Measurements from ENCODE around the gene DUSP5.
"Not testable (repeated sequence)": the region's sequence is repeated elsewhere in the genome, so short reads cannot be mapped to it uniquely, and the experiment has no call there.

DUSP5 gene, protein sequence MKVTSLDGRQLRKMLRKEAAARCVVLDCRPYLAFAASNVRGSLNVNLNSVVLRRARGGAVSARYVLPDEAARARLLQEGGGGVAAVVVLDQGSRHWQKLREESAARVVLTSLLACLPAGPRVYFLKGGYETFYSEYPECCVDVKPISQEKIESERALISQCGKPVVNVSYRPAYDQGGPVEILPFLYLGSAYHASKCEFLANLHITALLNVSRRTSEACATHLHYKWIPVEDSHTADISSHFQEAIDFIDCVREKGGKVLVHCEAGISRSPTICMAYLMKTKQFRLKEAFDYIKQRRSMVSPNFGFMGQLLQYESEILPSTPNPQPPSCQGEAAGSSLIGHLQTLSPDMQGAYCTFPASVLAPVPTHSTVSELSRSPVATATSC

DNA sequence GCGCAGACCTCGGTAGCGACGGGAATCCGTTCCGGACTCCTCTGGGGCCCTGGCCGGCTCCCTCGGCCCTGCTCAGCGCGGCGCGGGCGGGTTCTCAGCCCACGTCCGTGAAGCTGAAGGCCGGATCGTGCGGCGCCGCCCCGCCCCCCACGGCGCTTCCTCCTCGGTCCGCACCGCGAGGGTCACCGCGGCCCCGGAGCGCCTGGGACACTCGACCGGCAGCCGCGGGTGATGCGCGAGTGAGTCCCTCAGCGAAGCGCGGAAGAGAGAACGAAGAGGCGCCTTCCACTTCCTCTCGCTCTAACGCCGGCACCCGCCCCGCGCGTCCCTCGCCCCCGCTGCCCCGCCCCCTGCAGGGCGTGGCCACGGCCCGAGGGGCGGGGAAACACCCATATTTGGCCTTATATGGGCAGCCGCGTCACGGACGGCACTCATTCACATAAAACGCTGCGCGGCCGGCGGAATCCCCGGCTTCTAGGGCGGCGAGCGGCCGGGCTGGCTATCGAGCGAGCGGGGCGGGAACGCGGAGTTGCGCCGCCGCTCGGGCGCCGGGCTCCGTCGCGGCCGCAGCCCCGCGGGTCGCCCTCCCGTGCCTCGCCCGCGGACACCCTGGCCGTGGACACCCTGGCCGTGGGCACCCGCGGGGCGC, at the start of gene DUSP5:
Gene DUSP5 (plus strand): TSS at position 470 of the 649 bp plus-strand sequence. CDS start 215 bp downstream, outside the sequence.
- DNase-seq, result peak; percentile 80 to 83

GRCh38 chr10:110448682-110449418, 48.9 kb upstream of the DUSP5 start:
- no peak for DNase-seq

DNA sequence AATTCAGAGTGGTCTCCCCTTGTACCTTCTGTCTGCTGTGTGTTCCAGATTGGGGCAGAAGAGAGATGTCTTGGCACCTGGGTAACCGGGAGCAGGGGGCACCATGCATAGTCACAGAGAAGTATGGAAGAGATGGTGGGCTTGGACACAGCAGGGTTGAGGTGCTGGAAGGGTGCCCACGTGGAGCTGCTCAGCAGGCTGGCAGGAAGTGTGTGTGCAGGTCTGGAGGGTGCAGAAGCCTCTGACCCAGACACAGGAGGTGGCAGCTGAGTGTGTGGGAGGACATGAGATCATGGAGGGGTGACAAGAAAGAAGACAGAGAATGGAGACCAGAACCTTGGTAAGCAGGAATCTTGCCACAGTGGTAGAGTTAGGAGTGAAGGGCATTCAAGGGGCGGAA, 42.3 kb upstream of the DUSP5 start:
- DNase-seq, result no peak

- no peak for DNase-seq
These were observed 41.7 kb upstream of the DUSP5 start for GRCh38 chr10:110456046-110456445.

DNA sequence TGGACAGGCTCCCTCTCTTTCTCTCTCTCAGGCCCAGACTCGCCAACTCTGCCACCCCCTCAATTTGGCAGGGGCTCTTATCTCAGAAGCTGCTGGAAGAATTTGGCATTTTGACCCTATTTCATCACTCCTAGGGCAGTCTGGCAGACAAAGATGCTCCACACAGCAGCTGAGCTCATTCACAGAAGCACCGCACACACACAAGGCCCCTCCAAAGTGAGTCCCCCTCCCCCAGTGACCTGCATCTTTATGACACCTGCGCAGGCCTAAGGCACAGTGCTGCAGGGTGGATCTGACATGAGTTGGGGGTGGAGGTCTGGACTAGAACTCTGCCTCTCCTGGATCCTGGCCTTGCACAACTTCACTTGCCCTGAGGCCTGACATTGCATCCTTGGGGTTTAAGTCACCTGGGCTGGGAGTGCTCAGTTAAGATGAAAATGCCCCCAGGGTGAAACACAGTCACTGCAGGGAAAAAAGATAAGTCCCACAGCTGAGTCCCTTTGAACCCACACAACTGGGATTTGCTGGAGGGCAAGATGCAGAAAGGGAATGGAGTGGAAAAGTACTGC, 41.1 kb upstream of the DUSP5 start:
- no peak for DNase-seq

DNA sequence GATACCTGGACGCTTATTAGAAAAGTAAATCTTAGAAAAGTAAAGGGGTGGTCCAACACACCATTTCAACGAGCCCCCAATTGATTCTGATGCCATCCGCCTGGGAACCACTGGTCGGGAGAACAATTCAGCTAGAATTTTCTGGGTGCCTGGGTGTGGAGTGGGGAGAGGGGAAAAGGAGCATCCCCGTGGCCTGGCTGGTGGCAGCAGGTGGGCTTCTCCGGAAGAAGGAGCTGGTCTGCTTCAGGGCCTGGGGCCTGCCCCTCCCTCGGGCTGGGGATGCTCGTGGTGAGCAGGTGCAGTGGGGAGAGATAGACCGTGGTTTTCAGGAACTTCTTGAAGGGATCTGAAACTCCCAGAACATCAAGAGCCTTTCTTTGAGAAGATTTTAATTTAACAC, 39.9 kb upstream of the DUSP5 start:
- DNase-seq, result no peak

DNA sequence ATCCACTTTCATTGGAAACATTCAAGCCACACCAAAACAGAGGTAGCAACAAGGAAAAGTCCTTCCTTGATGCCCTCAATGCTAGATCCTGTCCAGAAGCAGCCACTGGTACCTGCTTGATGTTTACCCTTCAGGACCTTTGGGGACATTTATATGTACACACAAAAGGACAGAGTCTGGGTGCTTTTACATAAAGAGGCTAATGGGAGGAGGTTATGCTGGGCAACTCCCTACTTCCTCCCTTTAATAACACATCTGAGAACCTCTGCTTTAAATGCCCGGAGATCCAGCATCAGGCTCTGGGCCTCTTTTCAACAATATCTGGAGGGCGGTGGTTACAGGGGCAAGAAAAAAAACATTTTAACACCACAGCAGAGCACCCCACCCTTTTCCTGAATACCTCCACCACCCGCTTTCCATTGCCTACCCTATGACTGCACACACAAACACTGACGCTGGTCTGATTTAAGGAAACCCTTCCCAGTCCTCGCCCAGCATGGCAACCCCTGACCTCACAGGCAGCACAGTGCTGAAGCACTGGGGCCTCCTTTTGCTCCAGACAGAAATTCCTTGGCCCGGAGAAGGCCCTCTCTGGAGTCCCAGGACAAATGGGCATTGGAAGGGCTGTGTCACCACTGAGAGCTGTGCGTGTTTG, 39.3 kb upstream of the DUSP5 start:
- DNase-seq, result no peak

DNA sequence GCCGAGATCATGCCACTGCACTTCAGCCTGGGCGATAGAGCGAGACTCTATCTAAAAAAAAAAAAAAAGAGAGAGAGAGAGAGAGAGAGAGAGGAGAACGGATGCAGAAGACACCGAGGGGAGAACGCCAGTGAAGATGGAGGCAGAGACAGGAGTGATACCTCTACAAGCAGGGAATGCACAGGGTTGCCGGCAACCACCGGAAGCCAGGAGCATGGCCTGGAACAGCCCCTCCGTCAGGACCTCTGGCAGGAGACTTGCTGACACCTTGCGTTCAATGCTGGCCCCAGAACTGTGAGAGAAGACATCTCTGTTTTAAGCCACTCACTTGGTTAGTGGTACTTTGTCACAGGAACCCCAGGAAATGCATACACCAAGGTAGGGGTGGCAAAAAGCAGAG, 38.1 kb upstream of the DUSP5 start:
- DNase-seq, result no peak

GRCh38 chr10:110460111-110460809, 37.4 kb upstream of the DUSP5 start:
- no peak for DNase-seq

- no peak for DNase-seq
These were observed 36.6 kb upstream of the DUSP5 start for GRCh38 chr10:110461088-110461487.

DNA sequence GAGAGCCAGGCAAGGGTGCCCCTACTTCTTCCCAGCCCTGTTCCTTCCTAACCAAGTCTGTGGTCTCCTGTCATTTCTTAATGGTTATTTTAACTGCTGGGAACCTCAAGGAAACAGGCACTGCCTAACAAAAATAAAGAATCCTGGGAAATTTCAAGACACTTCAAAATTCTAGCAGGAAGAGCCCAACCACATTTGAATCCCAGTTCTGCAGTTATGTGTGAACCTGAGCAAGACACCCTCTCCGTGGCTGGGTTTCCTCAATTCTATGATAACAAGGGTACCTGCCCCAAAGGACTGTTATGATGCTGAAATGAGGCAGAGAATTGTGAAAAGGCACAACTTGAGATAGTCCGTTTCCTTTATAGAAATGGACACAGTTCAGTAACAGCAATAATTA, 36.2 kb upstream of the DUSP5 start:
- no peak for DNase-seq

DNA sequence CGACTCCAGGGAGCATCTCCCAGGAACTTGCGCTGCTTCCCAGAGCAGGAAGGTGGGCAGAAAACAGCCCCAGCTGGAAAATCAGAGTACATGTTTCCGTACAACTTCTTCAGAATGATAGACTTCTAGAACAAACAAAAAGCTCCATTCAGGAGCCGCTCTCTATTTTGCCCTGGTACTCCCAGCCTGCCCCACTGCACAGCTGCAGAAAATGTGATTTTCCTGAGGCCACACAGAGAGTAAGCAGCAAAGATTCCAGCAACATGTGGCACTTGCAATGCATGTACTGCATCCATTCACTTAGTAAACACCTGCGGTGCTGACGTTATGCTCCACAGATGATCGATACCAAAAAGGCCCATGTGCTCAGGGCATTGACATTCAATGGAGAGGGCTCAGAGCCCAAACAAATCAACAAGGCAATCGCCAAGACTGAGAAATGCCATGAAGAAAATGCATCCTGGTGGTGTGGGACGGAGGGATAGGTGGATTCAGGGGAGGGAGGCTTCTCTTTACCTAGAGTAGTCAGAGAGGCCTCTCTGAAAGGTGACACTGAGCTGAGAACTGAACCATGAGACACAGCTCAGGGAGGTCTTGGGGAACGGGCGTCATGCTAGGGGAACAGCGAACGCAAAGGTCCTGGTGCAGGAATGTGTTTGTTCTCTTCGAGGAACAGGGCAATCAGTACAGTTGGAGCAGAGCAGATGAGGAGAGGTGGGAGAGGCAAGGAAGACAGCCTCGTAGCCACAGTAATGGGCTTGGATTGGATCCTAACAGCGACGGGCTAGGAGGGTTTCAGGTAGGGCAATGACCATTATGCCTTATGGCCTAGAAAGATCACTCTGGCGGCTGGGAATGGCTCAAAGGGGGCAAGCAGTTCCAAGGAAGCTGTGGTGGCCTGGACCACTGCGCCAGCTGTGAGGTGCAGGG, 35.3 kb upstream of the DUSP5 start:
- DNase-seq, result no peak

- DNase-seq, result not testable (repeated sequence)
These were observed 29.4 kb upstream of the DUSP5 start for GRCh38 chr10:110468258-110468657.

DNA sequence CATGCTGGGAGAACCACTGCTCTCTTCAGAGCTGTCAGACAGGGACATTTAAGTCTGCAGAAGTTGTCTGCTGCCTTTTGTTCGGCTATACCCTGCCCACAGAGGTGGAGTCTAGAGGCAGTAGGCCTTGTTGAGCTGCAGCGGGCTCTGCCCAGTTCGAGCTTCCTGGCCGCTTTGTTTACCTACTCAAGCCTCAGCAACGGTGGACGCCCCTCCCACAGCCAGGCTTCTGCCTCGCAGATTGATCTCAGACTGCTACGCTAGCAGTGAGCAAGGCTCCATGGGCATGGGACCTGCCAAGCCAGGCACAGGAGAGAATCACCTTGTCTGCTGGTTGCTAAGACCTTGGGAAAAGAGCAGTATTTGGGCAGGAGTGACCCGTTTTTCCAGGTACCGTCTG, 27.2 kb upstream of the DUSP5 start:
- not testable (repeated sequence) for DNase-seq

DNA sequence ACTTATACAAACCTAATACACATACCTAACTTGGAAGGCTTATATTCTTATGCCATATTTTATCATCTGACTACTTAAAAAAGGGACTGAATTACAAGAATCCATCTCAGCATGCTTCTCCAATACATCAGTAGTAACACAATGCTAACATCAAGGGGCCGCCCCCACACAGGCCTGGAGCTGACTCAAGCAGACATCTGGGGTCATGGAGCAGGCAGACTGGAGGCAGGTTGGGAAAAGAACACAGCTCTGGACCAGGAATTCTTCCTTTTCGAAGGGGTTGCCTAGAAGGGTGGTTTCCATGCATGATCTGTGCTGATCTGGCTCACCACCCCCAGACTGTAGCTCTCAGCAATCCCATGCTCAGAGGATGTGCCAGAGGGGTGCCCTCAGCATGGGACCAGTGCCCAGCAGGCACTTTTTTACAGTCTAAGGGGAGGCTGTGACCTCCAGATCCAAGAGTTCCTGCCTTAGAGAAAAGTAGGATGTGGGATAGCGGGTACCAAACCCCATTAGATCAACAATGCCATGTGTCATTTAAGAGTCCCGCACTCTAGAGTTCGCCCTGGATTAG, 26.1 kb upstream of the DUSP5 start:
- DNase-seq, result no peak

DNA sequence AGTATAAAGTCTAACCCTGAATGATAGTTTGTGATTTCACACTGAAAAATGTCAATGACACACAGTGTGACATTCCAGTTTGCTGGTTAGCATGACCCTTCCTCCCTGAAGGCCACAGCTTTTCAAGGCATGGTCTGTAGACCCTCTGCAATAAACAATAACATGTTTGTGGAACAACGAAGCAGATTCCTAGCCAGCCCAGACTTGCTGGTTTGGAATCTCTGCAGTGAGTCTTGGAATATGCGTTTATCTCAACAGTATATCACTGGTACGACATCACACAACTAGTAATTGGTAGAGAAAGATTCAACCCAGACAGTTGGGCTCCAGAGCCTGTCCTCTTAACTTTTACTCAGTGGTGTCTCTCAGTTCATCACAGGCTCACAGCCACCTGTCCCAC, 23.7 kb upstream of the DUSP5 start:
- no peak for DNase-seq

GRCh38 chr10:110474826-110475225, 22.9 kb upstream of the DUSP5 start:
- no peak for DNase-seq

DNA sequence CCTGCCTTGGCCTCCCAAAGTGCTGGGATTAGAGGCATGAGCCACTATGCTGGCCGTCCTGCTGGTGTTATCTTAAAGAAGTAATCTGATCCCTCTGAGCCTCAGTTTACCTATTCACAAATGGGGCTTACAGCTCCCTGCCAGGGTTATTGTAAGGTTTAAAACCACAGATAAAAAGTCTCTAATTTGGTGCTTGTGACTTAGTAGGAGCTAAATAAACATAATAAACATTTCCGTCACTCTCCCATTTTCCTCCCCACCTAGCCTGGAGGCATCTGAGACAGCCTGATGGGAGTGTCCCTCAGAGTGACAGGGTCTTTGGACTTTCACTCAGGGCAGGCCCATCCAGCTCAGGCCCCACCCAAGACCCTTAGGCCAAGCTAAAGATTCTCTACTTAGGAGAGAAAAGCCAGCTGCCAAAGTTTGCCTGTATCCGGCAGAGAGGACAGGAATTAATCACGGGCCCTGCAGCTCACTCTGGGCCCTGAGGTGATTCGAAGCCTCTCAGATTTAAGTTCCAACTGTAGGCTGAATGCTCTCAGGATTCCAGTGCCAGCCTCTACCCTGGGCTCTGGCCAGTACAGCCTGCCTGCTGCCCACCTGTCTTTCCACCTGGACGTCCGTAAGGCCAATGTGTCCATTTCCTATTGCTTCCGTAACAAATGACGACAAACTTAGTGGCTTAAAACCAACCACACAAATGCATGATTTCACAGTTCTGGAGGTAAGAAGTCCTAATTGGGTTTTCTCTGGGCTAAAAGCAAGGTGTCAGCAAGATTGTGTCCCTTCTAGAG, 21.8 kb upstream of the DUSP5 start:
- DNase-seq, result no peak

GRCh38 chr10:110479710-110480109, 18.0 kb upstream of the DUSP5 start:
- no peak for DNase-seq

- no peak for DNase-seq
These were observed 17.3 kb upstream of the DUSP5 start for GRCh38 chr10:110480387-110480786.
